Activated CD4-positive, alpha-beta T cell treated with anti-CD3 and anti-CD28 coated beads, Interleukin-2, amount 10 ng/mL, durations not matched to agents 7 days and 5 days (primary cell): ENCODE data around the gene IGFBPL1. TPM values are rescaled to one million over a fixed set of nuclear protein-coding genes. Genes with fewer than 3 reads are reported as not detected.

Source experiments
- CTCF ChIA-PET: fragments of 350-600 bp; sonication (Branson Sonifier 250); formaldehyde crosslinking; loops from one replicate; lab custom pipeline; 2021; ENCODE audit warnings: antibody characterized with exemption; lab: Charles Lee
- POLR2A ChIA-PET: fragments of 350-600 bp; sonication (Branson Sonifier 250); formaldehyde crosslinking; loops from one replicate; lab custom pipeline; 2021; ENCODE audit warnings: antibody characterized with exemption; lab: Charles Lee
- DNase-seq: peaks from one replicate; pipeline ENCODE4 v3.0.0-alpha.2; 2020
- H3K27ac Mint-ChIP-seq: one replicate; pipeline ENCODE4 v1.8.0; 2021; ENCODE audit warnings: mild to moderate bottlenecking, moderate library complexity, mixed read lengths
- H3K27me3 Mint-ChIP-seq: one replicate; pipeline ENCODE4 v1.8.0; 2021; ENCODE audit warnings: mixed read lengths
- H3K36me3 Mint-ChIP-seq: one replicate; pipeline ENCODE4 v1.8.0; 2021; ENCODE audit warnings: low read depth, mixed read lengths
- H3K4me1 Mint-ChIP-seq: one replicate; pipeline ENCODE4 v1.8.0; 2021; ENCODE audit warnings: mixed read lengths
- H3K4me3 Mint-ChIP-seq: one replicate; pipeline ENCODE4 v1.8.0; 2021; ENCODE audit warnings: mild to moderate bottlenecking, moderate library complexity, mixed read lengths
- H3K9me3 Mint-ChIP-seq: one replicate; pipeline ENCODE4 v1.8.0; 2021; ENCODE audit warnings: mixed read lengths
- total RNA-seq, 2 experiments: library from RNA; stranded (reverse); gene quantifications; one replicate each; pipeline ENCODE4 v1.2.3, GENCODE V29; 2021

Gene IGFBPL1
- total RNA-seq, 2 experiments from 2014 or later: not detected

DNA sequence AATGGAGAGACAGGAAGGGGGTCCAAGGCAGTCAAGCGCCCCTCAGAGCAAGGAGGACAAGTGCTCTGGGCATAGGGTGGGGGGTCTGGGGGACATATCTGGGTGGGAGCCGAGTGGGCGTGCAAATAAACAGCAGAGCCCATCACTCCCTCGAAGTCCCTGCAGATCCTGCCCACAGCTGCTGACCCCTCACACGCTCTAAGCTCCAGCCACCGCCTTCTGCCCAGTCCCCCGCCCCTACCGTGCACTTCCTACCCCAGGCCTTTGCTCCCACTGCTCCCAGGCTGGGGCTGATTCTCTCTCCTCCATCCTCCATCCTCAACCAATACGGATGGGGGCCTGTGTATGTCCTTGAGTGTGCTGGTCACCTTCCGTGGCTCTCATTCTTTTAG is 48.7 kb downstream of the IGFBPL1 start:
- Mint-ChIP-seq H3K36me3 (no peaks in the 10 kb centered on the region), H3K9me3 (no peaks in the 10 kb centered on the region), H3K4me1 (no peaks in the 10 kb centered on the region), H3K4me3 (no peak overlapping the region), H3K27ac (no peak overlapping the region), H3K27me3 (peaks cover 3% of the 10 kb centered on the region)
- DNase-seq: no peak
- ChIA-PET POLR2A (no interaction called here), CTCF (no interaction called here)

DNA sequence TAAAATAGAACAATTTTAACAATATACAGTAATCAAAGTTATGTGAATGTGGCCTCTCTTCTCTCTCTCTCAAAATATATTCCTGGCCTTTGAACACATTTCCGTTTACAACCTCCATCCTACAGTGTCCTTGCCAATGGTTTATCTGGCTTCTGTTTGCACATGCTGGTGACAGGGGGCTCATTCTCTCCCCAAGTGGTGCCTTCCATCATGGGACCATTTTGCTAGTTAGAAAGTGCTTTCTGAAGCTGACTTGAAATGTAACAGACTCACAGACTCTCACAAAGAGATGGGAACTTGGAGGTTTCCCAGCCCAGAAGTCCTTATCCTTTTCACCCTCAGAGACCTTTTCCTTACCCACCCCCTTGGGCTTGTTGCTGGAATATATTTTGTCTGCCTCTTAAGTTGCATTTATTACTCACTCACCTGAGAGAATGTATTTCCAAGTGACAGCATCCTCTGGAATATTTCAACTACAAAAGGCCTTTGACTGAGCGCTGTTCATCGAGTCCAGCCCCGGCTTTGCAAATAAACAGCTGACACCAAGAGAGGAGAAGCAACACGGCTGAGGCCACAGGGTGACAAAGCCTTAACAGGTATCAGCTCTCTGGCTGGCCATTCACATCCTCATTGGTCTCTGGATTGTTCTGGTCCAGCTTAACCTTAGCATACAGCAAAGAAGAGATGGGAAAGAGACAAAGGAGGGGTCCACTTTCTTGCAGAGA is 49.2 kb downstream of the IGFBPL1 start:
- ChIA-PET POLR2A (no interaction called here), CTCF (no interaction called here)
- Mint-ChIP-seq H3K4me1 (no peaks in the 10 kb centered on the region), H3K27me3 (peaks cover 3% of the 10 kb centered on the region), H3K4me3 (no peak overlapping the region), H3K9me3 (no peaks in the 10 kb centered on the region), H3K27ac (no peak overlapping the region), H3K36me3 (no peaks in the 10 kb centered on the region)
- DNase-seq: no peak

DNA sequence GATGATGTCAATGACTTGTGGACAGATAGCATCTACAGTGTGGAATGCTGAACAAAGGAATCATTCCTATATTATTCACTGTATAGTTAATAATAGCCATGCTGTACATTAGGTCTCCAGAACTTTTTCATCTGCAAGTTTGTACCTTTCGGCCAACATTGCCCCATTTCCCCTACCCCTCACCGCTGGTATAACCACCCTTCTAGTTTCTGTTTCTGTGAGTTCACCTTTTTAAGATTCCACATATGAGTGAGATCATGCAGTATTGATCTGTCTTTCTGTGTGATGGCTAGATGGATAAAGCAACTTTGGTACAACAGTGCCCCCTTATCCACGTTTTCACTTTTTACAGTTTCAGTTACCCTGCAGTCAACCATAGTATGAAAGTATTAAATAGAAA is 50.6 kb downstream of the IGFBPL1 start:
- POLR2A ChIA-PET: no interaction called here
- peaks cover 5% of the 10 kb centered on the region for H3K27me3 Mint-ChIP-seq
- H3K36me3 Mint-ChIP-seq: no peaks in the 10 kb centered on the region
- H3K4me1 Mint-ChIP-seq: no peaks in the 10 kb centered on the region
- no peak for DNase-seq
- CTCF ChIA-PET: no interaction called here
- H3K4me3 Mint-ChIP-seq: no peak overlapping the region
- no peaks in the 10 kb centered on the region for H3K9me3 Mint-ChIP-seq
- no peak overlapping the region for H3K27ac Mint-ChIP-seq

DNA sequence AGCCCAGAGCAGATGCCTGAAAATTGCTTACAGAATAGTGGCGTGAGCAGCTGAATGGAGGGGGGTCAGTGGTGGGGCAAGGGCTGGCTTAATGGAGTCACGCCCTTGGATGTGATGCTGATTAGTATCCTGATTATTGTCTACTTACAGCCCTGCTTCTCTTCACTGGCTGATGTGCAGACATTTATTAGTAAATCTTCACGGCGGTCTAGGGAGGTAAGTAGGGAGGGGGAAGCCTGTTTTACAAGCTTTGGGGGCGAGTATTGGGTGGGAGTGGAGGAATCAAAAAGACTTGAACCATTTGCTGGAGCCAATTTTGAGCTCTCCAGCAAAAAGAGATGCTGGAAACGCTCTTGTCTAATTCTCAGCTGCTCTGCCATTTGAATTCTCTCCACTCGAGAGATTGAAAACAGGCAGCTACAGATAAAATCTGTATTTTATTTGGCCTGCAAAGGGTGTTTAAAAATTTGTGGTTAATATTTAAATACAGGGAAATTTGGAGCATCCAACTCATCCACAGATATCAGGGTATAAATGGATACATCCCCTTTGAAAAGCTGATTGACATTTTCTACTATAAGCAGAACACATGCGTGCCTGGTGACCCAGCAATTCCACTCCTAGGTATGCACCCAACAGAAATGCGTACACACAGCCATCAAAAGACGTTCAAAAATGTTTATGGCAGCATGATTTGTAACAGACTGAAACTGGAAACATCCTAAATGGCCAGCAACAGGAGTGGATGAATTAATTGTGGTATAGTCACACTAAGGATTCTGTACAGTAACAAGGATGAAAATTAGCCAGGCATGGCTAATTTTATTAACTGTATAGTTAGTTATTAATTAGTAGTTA is 51.3 kb downstream of the IGFBPL1 start:
- peaks cover 7% of the 10 kb centered on the region for H3K27me3 Mint-ChIP-seq
- no peaks in the 10 kb centered on the region for H3K36me3 Mint-ChIP-seq
- H3K4me1 Mint-ChIP-seq: no peaks in the 10 kb centered on the region
- no peak overlapping the region for H3K4me3 Mint-ChIP-seq
- no peak overlapping the region for H3K27ac Mint-ChIP-seq
- ChIA-PET POLR2A (no interaction called here), CTCF (interaction anchor here (0.6 kb wide), 1 partner anchor 29 kb away, joined by 3 read pairs; no protein-coding TSS in a partner anchor)
- no peaks in the 10 kb centered on the region for H3K9me3 Mint-ChIP-seq
- DNase-seq: no peak

DNA sequence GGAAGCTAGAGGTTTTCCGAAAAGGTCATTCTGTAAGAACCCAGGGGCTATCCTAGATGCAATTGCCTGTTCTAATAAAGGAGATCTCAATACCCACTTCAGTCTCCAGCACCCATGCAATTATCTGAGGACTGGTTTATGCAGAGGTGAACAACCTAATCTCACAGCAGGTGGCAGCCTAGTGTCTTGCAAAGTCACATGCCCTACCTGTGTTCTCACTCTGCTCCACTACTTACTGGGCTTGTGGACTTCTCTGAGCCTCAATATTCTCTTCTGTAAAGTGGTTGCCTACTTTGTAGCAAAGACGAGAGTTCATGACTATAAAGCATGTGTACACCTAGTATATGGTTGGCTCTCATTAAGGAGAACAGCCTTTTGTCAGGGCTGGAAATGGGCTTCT is 52.8 kb downstream of the IGFBPL1 start:
- no peaks in the 10 kb centered on the region for H3K9me3 Mint-ChIP-seq
- H3K4me3 Mint-ChIP-seq: no peak overlapping the region
- peak; percentile 52 for DNase-seq
- no peak overlapping the region for H3K27ac Mint-ChIP-seq
- ChIA-PET POLR2A (no interaction called here), CTCF (no interaction called here)
- no peaks in the 10 kb centered on the region for H3K4me1 Mint-ChIP-seq
- H3K27me3 Mint-ChIP-seq: peaks cover 7% of the 10 kb centered on the region
- H3K36me3 Mint-ChIP-seq: no peaks in the 10 kb centered on the region

DNA sequence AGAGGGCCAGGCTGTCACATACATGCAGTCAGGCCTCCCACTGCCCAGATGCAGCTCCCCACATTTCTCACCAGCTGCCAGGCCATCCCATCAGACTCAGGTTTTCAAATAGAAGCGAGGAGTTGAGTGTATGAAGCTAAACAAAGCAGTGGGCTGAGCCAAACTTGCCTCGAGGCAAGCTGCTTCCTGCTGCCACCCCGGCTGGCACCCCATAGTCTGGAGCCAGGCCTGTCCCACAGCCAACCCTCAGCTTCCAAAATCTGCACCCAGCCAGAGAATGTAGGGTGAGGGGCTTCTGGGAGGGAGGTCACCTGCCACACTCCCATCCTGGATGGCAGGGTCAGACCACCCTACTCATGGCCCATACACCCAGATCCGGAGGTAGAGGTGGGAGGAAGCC is 54.1 kb downstream of the IGFBPL1 start:
- POLR2A ChIA-PET: no interaction called here
- CTCF ChIA-PET: no interaction called here

DNA sequence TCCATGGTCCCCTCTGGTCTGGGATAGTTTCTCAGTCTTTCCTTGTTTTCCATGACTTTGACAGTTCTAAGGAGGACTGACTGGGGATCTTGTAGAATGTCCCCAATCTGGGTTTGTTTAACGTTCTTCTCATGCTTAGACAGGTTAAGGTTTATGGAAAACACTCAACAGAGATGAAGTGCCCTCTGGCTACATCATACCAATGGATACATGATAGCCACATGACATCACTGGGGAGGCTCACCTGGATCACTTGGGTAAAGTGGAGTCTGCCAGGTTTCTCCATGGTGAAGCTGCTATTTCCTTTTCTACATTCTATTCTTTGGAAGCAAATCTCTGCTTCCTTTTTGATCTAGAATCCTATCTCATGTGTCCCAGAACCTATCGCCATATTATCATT is 55.5 kb downstream of the IGFBPL1 start:
- Mint-ChIP-seq H3K4me3 (no peak overlapping the region), H3K27ac (no peak overlapping the region), H3K36me3 (no peaks in the 10 kb centered on the region), H3K4me1 (no peaks in the 10 kb centered on the region), H3K9me3 (no peaks in the 10 kb centered on the region), H3K27me3 (peaks cover 10% of the 10 kb centered on the region)
- no peak for DNase-seq
- ChIA-PET POLR2A (no interaction called here), CTCF (no interaction called here)

More for the DNA sequence above, 54.1 kb downstream of the IGFBPL1 start:
- Mint-ChIP-seq H3K9me3 (no peaks in the 10 kb centered on the region), H3K4me3 (no peak overlapping the region), H3K36me3 (no peaks in the 10 kb centered on the region), H3K27ac (no peak overlapping the region), H3K27me3 (peaks cover 11% of the 10 kb centered on the region), H3K4me1 (no peaks in the 10 kb centered on the region)
- DNase-seq: no peak

DNA sequence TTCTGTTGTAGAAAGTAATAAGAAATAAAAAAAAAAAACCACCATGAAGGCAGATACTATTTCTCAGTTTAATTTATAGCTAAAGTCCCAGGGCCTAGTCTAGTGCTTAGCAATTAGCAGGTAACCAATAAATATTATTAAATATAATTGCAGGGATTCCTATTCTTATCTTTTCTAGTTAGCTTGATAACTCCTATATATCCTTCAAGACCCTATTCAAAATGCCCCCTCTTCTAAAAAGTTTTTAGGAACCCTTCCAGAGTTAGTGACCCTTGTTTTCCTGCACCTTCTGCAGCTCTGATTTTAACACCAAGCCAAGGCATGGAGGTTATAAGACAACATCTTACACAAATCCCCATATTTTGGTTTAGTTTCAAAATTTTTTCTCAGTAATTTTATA is 56.4 kb downstream of the IGFBPL1 start:
- no peaks in the 10 kb centered on the region for H3K9me3 Mint-ChIP-seq
- peaks cover 8% of the 10 kb centered on the region for H3K27me3 Mint-ChIP-seq
- ChIA-PET CTCF (interaction anchor here (0.6 kb wide), 1 partner anchor 9 kb away, joined by 4 read pairs; no protein-coding TSS in a partner anchor), POLR2A (no interaction called here)
- H3K36me3 Mint-ChIP-seq: no peaks in the 10 kb centered on the region
- H3K27ac Mint-ChIP-seq: no peak overlapping the region
- H3K4me1 Mint-ChIP-seq: peaks cover 4% of the 10 kb centered on the region
- DNase-seq: no peak
- no peak overlapping the region for H3K4me3 Mint-ChIP-seq

DNA sequence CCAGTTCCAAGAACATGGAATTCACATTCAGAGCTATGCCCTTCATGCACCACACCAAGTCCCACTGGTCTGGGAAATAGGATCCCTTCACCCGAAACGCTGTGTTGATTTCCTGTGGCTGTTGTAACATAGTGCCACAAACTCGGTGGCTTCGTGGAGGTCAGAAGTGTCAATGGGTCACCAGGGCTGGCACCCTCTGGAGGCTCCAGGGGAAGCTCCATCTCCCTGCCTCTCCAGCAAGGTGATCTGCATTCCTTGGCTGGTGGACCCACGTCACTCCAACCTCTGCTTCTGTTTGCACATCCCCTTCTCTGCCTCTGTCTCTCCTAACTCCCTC is 60.7 kb downstream of the IGFBPL1 start:
- Mint-ChIP-seq H3K9me3 (no peaks in the 10 kb centered on the region), H3K4me3 (no peak overlapping the region), H3K4me1 (peaks cover 5% of the 10 kb centered on the region), H3K36me3 (no peaks in the 10 kb centered on the region), H3K27me3 (peaks cover 5% of the 10 kb centered on the region), H3K27ac (no peak overlapping the region)
- no peak for DNase-seq
- ChIA-PET CTCF (interaction anchor here (0.6 to 1.1 kb wide), 4 partner anchors 17 to 443 kb away, joined by 3 to 4 read pairs (median 4); no protein-coding TSS in a partner anchor), POLR2A (no interaction called here)

DNA sequence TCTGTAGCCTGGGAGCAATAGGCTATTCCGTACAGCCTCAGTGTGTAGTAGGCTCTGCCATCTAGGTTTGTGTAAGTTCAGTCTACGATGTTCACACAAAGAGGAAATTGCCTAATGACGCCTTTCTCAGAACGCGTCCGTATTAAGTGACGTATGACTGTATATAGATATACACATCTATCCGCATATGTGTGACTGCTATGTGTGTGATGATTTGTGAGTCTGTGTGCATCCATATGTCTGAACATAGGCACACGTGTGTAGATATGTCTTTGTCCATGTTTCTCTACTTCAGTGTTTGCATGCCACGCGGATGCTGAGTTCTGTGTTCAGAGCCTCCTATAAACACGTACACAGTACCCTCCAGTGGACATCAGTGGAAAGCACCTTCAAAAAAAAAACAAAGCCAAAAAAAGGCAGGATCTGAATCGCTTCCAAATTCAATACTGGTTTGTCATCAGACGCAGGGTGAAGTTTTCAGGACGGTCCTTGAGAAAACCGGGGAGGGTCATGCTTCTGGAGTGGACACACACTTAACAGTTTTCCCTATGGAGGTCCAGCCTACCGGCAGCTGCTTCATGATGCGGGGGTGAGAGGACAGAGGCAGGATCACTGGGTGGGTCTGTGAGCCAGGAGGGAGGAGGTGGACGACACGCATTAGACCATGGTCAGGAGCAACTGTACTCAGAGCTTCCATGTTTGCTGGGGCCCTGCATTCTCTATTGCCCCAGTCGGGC is 61.2 kb downstream of the IGFBPL1 start:
- peaks cover 5% of the 10 kb centered on the region for H3K4me1 Mint-ChIP-seq
- H3K4me3 Mint-ChIP-seq: peak overlapping the region; percentile 33
- no peaks in the 10 kb centered on the region for H3K36me3 Mint-ChIP-seq
- peak overlapping the region; percentile 37 for H3K27ac Mint-ChIP-seq
- peaks cover 4% of the 10 kb centered on the region for H3K27me3 Mint-ChIP-seq
- DNase-seq: peak; percentile 41
- ChIA-PET CTCF (interaction anchor here (0.6 to 1.1 kb wide), 4 partner anchors 16 to 442 kb away, joined by 3 to 4 read pairs (median 4); no protein-coding TSS in a partner anchor), POLR2A (no interaction called here)
- H3K9me3 Mint-ChIP-seq: no peaks in the 10 kb centered on the region

DNA sequence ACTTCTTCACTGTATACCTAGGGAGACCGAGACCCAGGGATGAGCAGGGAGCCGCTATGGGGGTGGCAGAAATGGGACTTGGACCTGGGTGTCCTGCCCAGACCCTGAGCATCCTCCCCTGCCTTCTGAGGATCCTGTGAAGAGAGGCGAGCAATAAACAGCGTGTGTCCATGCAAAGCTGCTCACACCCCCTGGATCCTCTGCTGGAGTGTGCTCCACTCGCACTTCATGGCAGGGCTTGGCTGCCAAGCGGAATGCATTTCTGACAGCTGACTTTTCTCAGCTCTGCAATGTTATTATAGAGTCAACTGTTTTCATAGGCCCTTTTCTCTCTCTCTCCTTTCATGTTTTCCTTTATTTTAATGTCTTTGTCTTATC is 62.8 kb downstream of the IGFBPL1 start:
- DNase-seq: no peak
- Mint-ChIP-seq H3K36me3 (no peaks in the 10 kb centered on the region), H3K4me1 (peaks cover 5% of the 10 kb centered on the region), H3K9me3 (no peaks in the 10 kb centered on the region), H3K27me3 (peaks cover 4% of the 10 kb centered on the region), H3K27ac (no peak overlapping the region), H3K4me3 (no peak overlapping the region)
- POLR2A ChIA-PET: no interaction called here
- CTCF ChIA-PET: no interaction called here

DNA sequence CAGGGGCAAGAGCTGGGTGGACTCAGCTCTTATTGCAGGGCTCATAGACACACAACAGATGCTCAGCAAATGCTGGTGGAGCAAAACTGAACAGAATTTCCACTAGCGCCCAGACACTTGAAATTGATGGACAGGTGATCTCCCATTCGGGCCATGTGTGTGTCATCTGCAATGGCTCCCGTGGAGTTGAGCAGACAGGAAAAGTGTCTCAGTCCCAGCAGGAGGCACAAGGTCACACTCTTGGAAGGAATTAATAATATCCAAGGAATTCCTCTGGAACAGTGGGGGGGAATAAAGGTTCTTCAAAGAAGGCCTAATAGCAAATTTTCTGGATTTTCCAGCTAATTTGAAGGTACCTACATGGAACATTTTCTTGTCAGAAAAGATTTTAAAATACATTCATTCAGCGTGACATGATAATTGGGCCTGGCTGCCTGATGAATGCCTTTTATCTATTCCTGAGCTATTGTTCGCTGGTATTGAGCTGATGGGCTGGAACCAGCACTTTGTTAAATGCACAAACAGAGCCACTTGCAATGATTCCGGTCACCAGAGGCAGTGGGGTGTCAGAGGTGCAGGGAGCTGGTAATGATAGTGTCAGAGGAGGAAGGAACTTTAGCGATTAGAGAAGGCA is 63.3 kb downstream of the IGFBPL1 start:
- POLR2A ChIA-PET: no interaction called here
- H3K27me3 Mint-ChIP-seq: peaks cover 4% of the 10 kb centered on the region
- H3K36me3 Mint-ChIP-seq: no peaks in the 10 kb centered on the region
- H3K27ac Mint-ChIP-seq: no peak overlapping the region
- no peak for DNase-seq
- peaks cover 5% of the 10 kb centered on the region for H3K4me1 Mint-ChIP-seq
- H3K9me3 Mint-ChIP-seq: no peaks in the 10 kb centered on the region
- CTCF ChIA-PET: no interaction called here
- no peak overlapping the region for H3K4me3 Mint-ChIP-seq
